ENCODE data around the gene HADHA. TPM values are rescaled to one million over a fixed set of nuclear protein-coding genes. Genes with fewer than 3 reads are reported as not detected.

Gene HADHA
- total and polyA plus RNA-seq, 4 donors, result 35.2 to 117 (median 94.2) TPM

GRCh38 chr2:26279886-26280285, 35.5 kb upstream of the HADHA start:
- TF ChIP-seq, protein P1, sequence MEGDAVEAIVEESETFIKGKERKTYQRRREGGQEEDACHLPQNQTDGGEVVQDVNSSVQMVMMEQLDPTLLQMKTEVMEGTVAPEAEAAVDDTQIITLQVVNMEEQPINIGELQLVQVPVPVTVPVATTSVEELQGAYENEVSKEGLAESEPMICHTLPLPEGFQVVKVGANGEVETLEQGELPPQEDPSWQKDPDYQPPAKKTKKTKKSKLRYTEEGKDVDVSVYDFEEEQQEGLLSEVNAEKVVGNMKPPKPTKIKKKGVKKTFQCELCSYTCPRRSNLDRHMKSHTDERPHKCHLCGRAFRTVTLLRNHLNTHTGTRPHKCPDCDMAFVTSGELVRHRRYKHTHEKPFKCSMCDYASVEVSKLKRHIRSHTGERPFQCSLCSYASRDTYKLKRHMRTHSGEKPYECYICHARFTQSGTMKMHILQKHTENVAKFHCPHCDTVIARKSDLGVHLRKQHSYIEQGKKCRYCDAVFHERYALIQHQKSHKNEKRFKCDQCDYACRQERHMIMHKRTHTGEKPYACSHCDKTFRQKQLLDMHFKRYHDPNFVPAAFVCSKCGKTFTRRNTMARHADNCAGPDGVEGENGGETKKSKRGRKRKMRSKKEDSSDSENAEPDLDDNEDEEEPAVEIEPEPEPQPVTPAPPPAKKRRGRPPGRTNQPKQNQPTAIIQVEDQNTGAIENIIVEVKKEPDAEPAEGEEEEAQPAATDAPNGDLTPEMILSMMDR (IDR thresholded peaks at IDR 0.05; ENCODE audit: control extremely low read depth, extremely low read depth), result no peak
- no peak for DNase-seq
- no peak for ATAC-seq (ENCODE audit: insufficient read depth, low FRiP score)
- 93 to 100% methylated on average over 3 of the region's 3 CpGs for WGBS, 2 donors
- Histone ChIP-seq H3K4me3 (no peak overlapping the region), H3K4me1 (ENCODE audit: control insufficient read depth in 5 of 5, insufficient read depth in 5 of 5, low read length in 5 of 5) (peaks cover 0 to 5% (median 3%) of the 10 kb centered on the region in 5 donors), H3K9me3 (ENCODE audit: control insufficient read depth in 4 of 4, insufficient read depth in 3 of 4, low read length in 3 of 4) (no peaks in the 10 kb centered on the region), H3K27me3 (ENCODE audit: control insufficient read depth in 3 of 3, insufficient read depth in 3 of 3, low read length in 2 of 3) (no peaks in the 10 kb centered on the region), H3K36me3 (ENCODE audit: control insufficient read depth in 4 of 4, insufficient read depth in 4 of 4, low read length in 4 of 4) (peaks cover 22 to 56% (median 40%) of the 10 kb centered on the region in 4 donors), H3K9ac (ENCODE audit: insufficient read depth in 1 of 2, low read length in 2 of 2) (no peak overlapping the region), H3K27ac (ENCODE audit: low read depth in 1 of 2, low read length in 1 of 2) (no peak overlapping the region)

DNA sequence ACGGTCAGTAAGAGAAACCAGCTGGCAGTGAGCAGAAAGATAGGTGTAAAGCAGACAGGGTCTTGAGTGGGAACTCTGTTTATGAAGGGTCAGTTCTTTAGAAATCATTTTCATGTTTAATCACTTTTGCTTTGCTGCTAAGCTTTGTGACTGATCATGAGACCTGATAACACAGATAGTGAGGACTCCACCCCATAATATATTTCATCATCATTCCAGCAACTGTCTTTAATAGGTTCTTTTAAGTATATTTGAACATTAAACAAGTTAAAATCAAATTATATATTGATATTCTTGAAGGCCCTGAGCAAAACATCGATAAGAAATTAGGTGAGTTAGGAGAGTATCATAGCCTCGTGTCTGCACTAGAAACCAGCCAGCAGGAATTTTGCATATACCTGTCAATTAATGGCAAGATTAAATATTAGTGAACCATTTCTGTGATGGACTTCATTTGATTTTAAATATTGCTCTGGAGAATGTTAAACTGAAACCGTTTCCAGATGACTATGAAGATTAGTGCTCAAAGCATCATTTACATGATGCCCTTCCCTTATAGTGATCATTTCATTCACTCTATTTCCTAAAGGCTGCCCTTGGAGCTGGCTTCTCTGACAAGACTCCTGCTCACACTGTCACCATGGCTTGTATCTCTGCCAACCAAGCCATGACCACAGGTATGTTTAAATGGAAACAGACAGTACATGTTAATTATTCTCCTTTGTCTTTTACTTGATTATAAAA, 32.2 kb upstream of the HADHA start:
- TF ChIP-seq, protein P1 (IDR thresholded peaks at IDR 0.05; ENCODE audit: control extremely low read depth, extremely low read depth), result no peak
- H3K36me3 ChIP-seq (ENCODE audit: control insufficient read depth in 4 of 4, insufficient read depth in 4 of 4, low read length in 4 of 4), result peaks cover 14 to 39% (median 29%) of the 10 kb centered on the region in 4 donors
- no peak overlapping the region for H3K9ac ChIP-seq (ENCODE audit: insufficient read depth in 1 of 2, low read length in 2 of 2)
- H3K27ac ChIP-seq (ENCODE audit: low read depth in 1 of 2, low read length in 1 of 2), result no peak overlapping the region
- WGBS, 2 donors, result 91 to 93% methylated on average over 4 of the region's 4 CpGs
- ATAC-seq (ENCODE audit: insufficient read depth, low FRiP score) (no peak), DNase-seq (no peak)
- no peaks in the 10 kb centered on the region for H3K27me3 ChIP-seq (ENCODE audit: control insufficient read depth in 3 of 3, insufficient read depth in 3 of 3, low read length in 2 of 3)
- no peak overlapping the region for H3K4me3 ChIP-seq
- H3K9me3 ChIP-seq (ENCODE audit: control insufficient read depth in 4 of 4, insufficient read depth in 3 of 4, low read length in 3 of 4), result no peaks in the 10 kb centered on the region
- peaks cover 5 to 21% (median 10%) of the 10 kb centered on the region in 5 donors for H3K4me1 ChIP-seq (ENCODE audit: control insufficient read depth in 5 of 5, insufficient read depth in 5 of 5, low read length in 5 of 5)

- WGBS, 2 donors, result 22 to 27% methylated on average over 5 of the region's 5 CpGs
- H3K36me3 ChIP-seq (ENCODE audit: control insufficient read depth in 4 of 4, insufficient read depth in 4 of 4, low read length in 4 of 4), result peaks cover 5 to 30% (median 19%) of the 10 kb centered on the region in 4 donors
- H3K4me1 ChIP-seq (ENCODE audit: control insufficient read depth in 5 of 5, insufficient read depth in 5 of 5, low read length in 5 of 5), result peaks cover 5 to 21% (median 10%) of the 10 kb centered on the region in 5 donors
- DNase-seq, result peak; percentile 86 to 94 (median 94)
- peak overlapping the region; percentile 77 to 89 for H3K27ac ChIP-seq (ENCODE audit: low read depth in 1 of 2, low read length in 1 of 2)
- H3K4me3 ChIP-seq, result no peak overlapping the region
- peak; percentile 47 for ATAC-seq (ENCODE audit: insufficient read depth, low FRiP score)
- H3K9ac ChIP-seq (ENCODE audit: insufficient read depth in 1 of 2, low read length in 2 of 2), result no peak overlapping the region
- no peaks in the 10 kb centered on the region for H3K9me3 ChIP-seq (ENCODE audit: control insufficient read depth in 4 of 4, insufficient read depth in 3 of 4, low read length in 3 of 4)
- H3K27me3 ChIP-seq (ENCODE audit: control insufficient read depth in 3 of 3, insufficient read depth in 3 of 3, low read length in 2 of 3), result no peaks in the 10 kb centered on the region
- TF ChIP-seq, protein P1 (IDR thresholded peaks at IDR 0.05; ENCODE audit: control extremely low read depth, extremely low read depth), result no peak
Measured at GRCh38 chr2:26274058-26274613, 29.7 kb upstream of the HADHA start.

Data from lung (tissue), 12 donors.